H9 (cell line): ENCODE data around the gene TTYH1. TPM values are rescaled to one million over a fixed set of nuclear protein-coding genes. Genes with fewer than 3 reads are reported as not detected.

Source experiments
- DNase-seq: peaks from one replicate; pipeline ENCODE4 v3.0.0-alpha.2; 2017
- H2AFZ ChIP-seq: one replicate; pipeline ENCODE4 v1.6.1; 2013; ENCODE audit warnings: mild to moderate bottlenecking, low read length, control low read depth, moderate library complexity
- H2AK5ac ChIP-seq: 2 replicates; pipeline ENCODE4 v1.6.1; 2013; ENCODE audit warnings: low read length, control low read depth, mixed read lengths; ENCODE audit not compliant: insufficient read length
- H2BK120ac ChIP-seq: one replicate; pipeline ENCODE4 v1.6.1; 2013; ENCODE audit warnings: low read depth, mild to moderate bottlenecking, low read length, control low read depth, inconsistent platforms; ENCODE audit not compliant: poor library complexity, severe bottlenecking
- H2BK12ac ChIP-seq: 2 replicates; pipeline ENCODE4 v1.6.1; 2013; ENCODE audit warnings: low read length, control low read depth, mixed read lengths, low read depth; ENCODE audit not compliant: insufficient read length
- H2BK15ac ChIP-seq: 2 replicates; pipeline ENCODE4 v1.6.1; 2013; ENCODE audit warnings: low read depth, low read length, control low read depth
- H2BK20ac ChIP-seq: one replicate; pipeline ENCODE4 v1.6.1; 2013; ENCODE audit warnings: low read depth, mild to moderate bottlenecking, low read length, control low read depth, inconsistent platforms; ENCODE audit not compliant: poor library complexity, severe bottlenecking
- H2BK5ac ChIP-seq: 2 replicates; pipeline ENCODE4 v1.6.1; 2013; ENCODE audit warnings: low read length, control low read depth, mixed read lengths; ENCODE audit not compliant: insufficient read length
- H3K14ac ChIP-seq: 2 replicates; pipeline ENCODE4 v1.6.1; 2013; ENCODE audit warnings: low read length, control low read depth; ENCODE audit not compliant: insufficient read depth
- H3K18ac ChIP-seq: 2 replicates; pipeline ENCODE4 v1.6.1; 2013; ENCODE audit warnings: low read depth, mild to moderate bottlenecking, mixed read lengths, low read length, control low read depth; ENCODE audit not compliant: insufficient read length
- H3K23ac ChIP-seq: 2 replicates; pipeline ENCODE4 v1.6.1; 2013; ENCODE audit warnings: low read length, control low read depth, mixed read lengths, low read depth; ENCODE audit not compliant: insufficient read length
- H3K23me2 ChIP-seq: 2 replicates; pipeline ENCODE4 v1.6.1; 2013; ENCODE audit warnings: low read depth, mild to moderate bottlenecking, mixed read lengths, low read length, control low read depth; ENCODE audit not compliant: insufficient read length, poor library complexity, severe bottlenecking
- H3K27ac ChIP-seq: 2 replicates; pipeline ENCODE4 v1.5.1; 2013; ENCODE audit warnings: low read length, control low read depth, mixed read lengths, low read depth; ENCODE audit not compliant: insufficient read length
- H3K27me3 ChIP-seq: 2 replicates; pipeline ENCODE4 v1.6.1; 2013; ENCODE audit warnings: low read length, control low read depth, inconsistent platforms; ENCODE audit not compliant: insufficient read depth
- H3K4ac ChIP-seq: 2 replicates; pipeline ENCODE4 v1.6.1; 2013; ENCODE audit warnings: low read depth, mild to moderate bottlenecking, control low read depth, inconsistent platforms, low read length, moderate library complexity
- H3K4me1 ChIP-seq: 2 replicates; pipeline ENCODE4 v1.6.1; 2013; ENCODE audit warnings: low read length, control low read depth, inconsistent platforms; ENCODE audit not compliant: insufficient read depth
- H3K4me2 ChIP-seq: 2 replicates; pipeline ENCODE4 v1.6.1; 2013; ENCODE audit warnings: low read length, control low read depth, mixed read lengths; ENCODE audit not compliant: insufficient read length, insufficient read depth
- H3K56ac ChIP-seq: 2 replicates; pipeline ENCODE4 v1.6.1; 2013; ENCODE audit warnings: low read depth, mild to moderate bottlenecking, mixed read lengths, low read length, control low read depth; ENCODE audit not compliant: insufficient read length
- H3K79me1 ChIP-seq: 2 replicates; pipeline ENCODE4 v1.6.1; 2013; ENCODE audit warnings: low read depth, mild to moderate bottlenecking, moderate library complexity, low read length, control low read depth, inconsistent platforms; ENCODE audit not compliant: insufficient read depth, poor library complexity, severe bottlenecking
- H3K79me2 ChIP-seq: 2 replicates; pipeline ENCODE4 v1.6.1; 2013; ENCODE audit warnings: low read length, control low read depth, inconsistent platforms; ENCODE audit not compliant: insufficient read depth
- H3K9ac ChIP-seq: 2 replicates; pipeline ENCODE4 v1.6.1; 2013; ENCODE audit warnings: low read length, control low read depth, mixed read lengths; ENCODE audit not compliant: insufficient read length; ENCODE audit errors: extremely low read depth
- H3K9me3 ChIP-seq: one replicate; pipeline ENCODE4 v1.6.1; 2013; ENCODE audit warnings: low read depth, low read length, inconsistent platforms; ENCODE audit not compliant: control insufficient read depth
- H3T11ph ChIP-seq: one replicate; pipeline ENCODE4 v1.6.1; 2013; ENCODE audit warnings: mild to moderate bottlenecking, low read length, control low read depth, inconsistent platforms
- H4K20me1 ChIP-seq: one replicate; pipeline ENCODE4 v1.6.1; 2013; ENCODE audit not compliant: control insufficient read depth, insufficient read length, insufficient read depth
- H4K5ac ChIP-seq: 2 replicates; pipeline ENCODE4 v1.6.1; 2013; ENCODE audit warnings: low read depth, mild to moderate bottlenecking, mixed read lengths, low read length, control low read depth; ENCODE audit not compliant: insufficient read length
- H4K8ac ChIP-seq: replicated peaks from 2 replicates; pipeline ENCODE4 v1.6.1; 2013; ENCODE audit warnings: low read length, control low read depth, mixed read lengths, low read depth; ENCODE audit not compliant: insufficient read length
- H4K91ac ChIP-seq: 2 replicates; pipeline ENCODE4 v1.6.1; 2013; ENCODE audit warnings: low read depth, mild to moderate bottlenecking, moderate library complexity, mixed read lengths, low read length, control low read depth; ENCODE audit not compliant: insufficient read length
- H3K27ac Mint-ChIP-seq, 3 experiments: 2 replicates in 2 of 3; 3 replicates in 1 of 3; pipeline ENCODE4 v1.8.0; 2020 to 2021; ENCODE audit warnings: mixed read lengths in 3 of 3, mild to moderate bottlenecking in 1 of 3, moderate library complexity in 1 of 3
- H3K27me3 Mint-ChIP-seq: 2 replicates; pipeline ENCODE4 v1.8.0; 2021; ENCODE audit warnings: low read depth, mild to moderate bottlenecking, moderate library complexity, mixed read lengths
- H3K36me3 Mint-ChIP-seq, 3 experiments: 2 replicates in 2 of 3; 3 replicates in 1 of 3; pipeline ENCODE4 v1.8.0; 2020 to 2021; ENCODE audit warnings: low read depth in 3 of 3, mixed read lengths in 3 of 3; ENCODE audit not compliant: insufficient read depth in 1 of 3
- H3K4me1 Mint-ChIP-seq, 2 experiments: 2 replicates each; pipeline ENCODE4 v1.8.0; 2020; ENCODE audit warnings: mixed read lengths in 2 of 2
- H3K4me3 Mint-ChIP-seq, 2 experiments: 2 replicates in 1 of 2; 3 replicates in 1 of 2; pipeline ENCODE4 v1.8.0; 2020 to 2021; ENCODE audit warnings: mild to moderate bottlenecking in 2 of 2, mixed read lengths in 2 of 2, moderate library complexity in 1 of 2
- H3K9me3 Mint-ChIP-seq, 2 experiments: 2 replicates in 1 of 2; 3 replicates in 1 of 2; pipeline ENCODE4 v1.8.0; 2020; ENCODE audit warnings: mild to moderate bottlenecking in 2 of 2, mixed read lengths in 2 of 2, moderate library complexity in 1 of 2
- CTCF ChIP-seq: fragments of 200-600 bp; sonication (generic); conservative IDR thresholded peaks from 3 replicates; pipeline ENCODE4 v1.8.0; 2021; ENCODE audit warnings: antibody characterized with exemption, mild to moderate bottlenecking
- WGBS: extraction: QIAGEN DNeasy Blood & Tissue Kit; methylation state at CpG from one replicate; pipeline ENCODE4 v1.1.7; 2013; ENCODE audit warnings: missing lambda C conversion rate, low lambda C conversion rate, mixed read lengths; ENCODE audit not compliant: insufficient read length; ENCODE audit errors: extremely low coverage; 5-methylcytosine and 5-hydroxymethylcytosine counted together
- total RNA-seq: library from RNA; stranded (reverse); gene quantifications from 2 replicates; pipeline ENCODE4 v1.2.1, GENCODE V29; 2021

Gene TTYH1
- total RNA-seq, 1 experiment from 2014 or later = 47.1 TPM

GRCh38 chr19:54393381-54393780, 21.9 kb upstream of the TTYH1 start:
- WGBS = no CpG with 5 or more reads among the region's 16 CpGs
- H3K18ac ChIP-seq = no peak overlapping the region
- H2BK15ac ChIP-seq = no peak overlapping the region
- Mint-ChIP-seq H3K27ac (no peak overlapping the region), H3K4me1 (peaks cover 15 to 19% of the 10 kb centered on the region in 2 experiments), H3K9me3 (peaks cover 2 to 31% of the 10 kb centered on the region in 2 experiments; a peak in 2 of 5 replicates), H3K36me3 (no peaks in the 10 kb centered on the region; a peak in 1 of 7 replicates), H3K27me3 (peaks cover 67% of the 10 kb centered on the region), H3K4me3 (no peak overlapping the region)
- H2AK5ac ChIP-seq = no peak overlapping the region
- H3K79me2 ChIP-seq = no peaks in the 10 kb centered on the region
- H3K4ac ChIP-seq = no peak overlapping the region
- H3K14ac ChIP-seq = no peak overlapping the region; the same call in 1 of the 2 replicates
- H2BK120ac ChIP-seq = no peak overlapping the region
- no peak overlapping the region for H4K8ac ChIP-seq
- no peak overlapping the region for H3K23ac ChIP-seq
- no peaks in the 10 kb centered on the region for H3K9me3 ChIP-seq
- H3K23me2 ChIP-seq = no peaks in the 10 kb centered on the region
- H2BK5ac ChIP-seq = no peak overlapping the region
- no peaks in the 10 kb centered on the region for H3K4me1 ChIP-seq
- H2BK20ac ChIP-seq = no peak overlapping the region
- no peak overlapping the region for H2AFZ ChIP-seq
- no peak overlapping the region for H3K27ac ChIP-seq
- DNase-seq = no peak
- H3K79me1 ChIP-seq = no peaks in the 10 kb centered on the region
- no peak overlapping the region for H3K56ac ChIP-seq
- TF ChIP-seq CTCF = no peak
- H3K27me3 ChIP-seq = no peaks in the 10 kb centered on the region; the same call in 1 of the 2 replicates
- no peaks in the 10 kb centered on the region for H4K20me1 ChIP-seq
- no peak overlapping the region for H4K5ac ChIP-seq
- no peak overlapping the region for H3K4me2 ChIP-seq
- H2BK12ac ChIP-seq = no peak overlapping the region
- no peak overlapping the region for H3K9ac ChIP-seq
- H4K91ac ChIP-seq = no peak overlapping the region
- H3T11ph ChIP-seq = no peak overlapping the region
